Activated CD4-positive, alpha-beta memory T cell treated with anti-CD3 and anti-CD28 coated beads for 36 hours (primary cell): ENCODE measurements around the gene NOD2. TPM values are rescaled to one million over a fixed set of nuclear protein-coding genes. Genes with fewer than 3 reads are reported as not detected.

Experiments
- CTCF ChIA-PET: fragments of 350-600 bp; sonication (Branson Sonifier 250); formaldehyde crosslinking; loops from one replicate; lab custom pipeline; 2021; ENCODE audit warnings: antibody characterized with exemption, inconsistent platforms; lab: Charles Lee
- POLR2A ChIA-PET: fragments of 350-600 bp; sonication (Branson Sonifier 250); formaldehyde crosslinking; loops from one replicate; lab custom pipeline; 2021; ENCODE audit warnings: antibody characterized with exemption; lab: Charles Lee
- DNase-seq: peaks from one replicate; pipeline ENCODE4 v3.0.0-alpha.2; 2020
- H3K27ac Mint-ChIP-seq: one replicate; pipeline ENCODE4 v1.8.0; 2021; ENCODE audit warnings: mixed read lengths
- H3K27me3 Mint-ChIP-seq: one replicate; pipeline ENCODE4 v1.8.0; 2021; ENCODE audit warnings: mixed read lengths
- H3K36me3 Mint-ChIP-seq: one replicate; pipeline ENCODE4 v1.8.0; 2021; ENCODE audit warnings: mixed read lengths
- H3K4me1 Mint-ChIP-seq: one replicate; pipeline ENCODE4 v1.8.0; 2021; ENCODE audit warnings: low read depth, mixed read lengths
- H3K4me3 Mint-ChIP-seq: one replicate; pipeline ENCODE4 v1.8.0; 2021; ENCODE audit warnings: mild to moderate bottlenecking, mixed read lengths
- H3K9me3 Mint-ChIP-seq: one replicate; pipeline ENCODE4 v1.8.0; 2021; ENCODE audit warnings: mixed read lengths
- intact Hi-C: fragments of 100-400 bp; cut with micrococcal nuclease; formaldehyde crosslinking; loops from one replicate; pipeline ENCODE4 v1.15.1; 2023
- total RNA-seq, 2 experiments: library from RNA; stranded (reverse); gene quantifications; one replicate each; pipeline ENCODE4 v1.2.3, GENCODE V29; 2021

Gene NOD2
- total RNA-seq, 2 experiments from 2014 or later, result 17.9 to 18.7 TPM

- POLR2A ChIA-PET, result interaction anchor here (0.8 to 1.3 kb wide), 3 partner anchors 9 to 54 kb away, joined by 3 to 4 read pairs (median 4); partner anchors contain the start of gene SNX20
- DNase-seq, result peak; percentile 61
- no peaks in the 10 kb centered on the region for H3K9me3 Mint-ChIP-seq
- H3K4me1 Mint-ChIP-seq, result peaks cover 54% of the 10 kb centered on the region
- no peak overlapping the region for H3K4me3 Mint-ChIP-seq
- H3K27ac Mint-ChIP-seq, result peak overlapping the region; percentile 10
- CTCF ChIA-PET, result interaction anchor here (1.0 to 4.7 kb wide), 10 partner anchors 9 to 70 kb away, joined by 3 to 16 read pairs (median 4); partner anchors contain the start of gene SNX20
- H3K27me3 Mint-ChIP-seq, result no peaks in the 10 kb centered on the region
- H3K36me3 Mint-ChIP-seq, result peaks cover 17% of the 10 kb centered on the region
- intact Hi-C loops, result no loop called here
Observed at GRCh38 chr16:50735629-50736122, 42.3 kb downstream of the NOD2 start.

- Mint-ChIP-seq H3K36me3 (peaks cover 13% of the 10 kb centered on the region), H3K9me3 (no peaks in the 10 kb centered on the region), H3K4me3 (no peak overlapping the region), H3K27ac (no peak overlapping the region), H3K27me3 (no peaks in the 10 kb centered on the region), H3K4me1 (peaks cover 52% of the 10 kb centered on the region)
- ChIA-PET POLR2A (interaction anchor here (0.8 to 1.4 kb wide), 4 partner anchors 9 to 55 kb away, joined by 3 to 4 read pairs (median 4); partner anchors contain the start of gene SNX20), CTCF (interaction anchor here (1.0 to 4.7 kb wide), 10 partner anchors 8 to 71 kb away, joined by 3 to 16 read pairs (median 4); partner anchors contain the start of gene SNX20)
- DNase-seq, result no peak
- intact Hi-C loops, result no loop called here
Observed at GRCh38 chr16:50736448-50736847, 43.0 kb downstream of the NOD2 start.

- Mint-ChIP-seq H3K4me1 (peaks cover 42% of the 10 kb centered on the region), H3K27me3 (no peaks in the 10 kb centered on the region), H3K4me3 (no peak overlapping the region), H3K27ac (no peak overlapping the region), H3K36me3 (peaks cover 7% of the 10 kb centered on the region), H3K9me3 (no peaks in the 10 kb centered on the region)
- DNase-seq, result no peak
- POLR2A ChIA-PET, result interaction anchor here (1.4 kb wide), 1 partner anchor 19 kb away, joined by 3 read pairs; no protein-coding TSS in a partner anchor
- CTCF ChIA-PET, result interaction anchor here (1.0 to 4.7 kb wide), 2 partner anchors 59 to 66 kb away, joined by 3 to 16 read pairs; no protein-coding TSS in a partner anchor
- intact Hi-C loops, result no loop called here
Observed at GRCh38 chr16:50737420-50737959, 44.1 kb downstream of the NOD2 start.

- ChIA-PET CTCF (no interaction called here), POLR2A (no interaction called here)
- Mint-ChIP-seq H3K4me1 (peaks cover 45% of the 10 kb centered on the region), H3K27ac (no peak overlapping the region), H3K4me3 (no peak overlapping the region), H3K36me3 (peaks cover 11% of the 10 kb centered on the region), H3K27me3 (no peaks in the 10 kb centered on the region), H3K9me3 (no peaks in the 10 kb centered on the region)
- intact Hi-C loops, result no loop called here
- no peak for DNase-seq
Observed at GRCh38 chr16:50739031-50739430, 45.6 kb downstream of the NOD2 start.

- intact Hi-C loops, result loop anchor here (1.0 to 10.0 kb wide), 6 partner anchors 42 to 716 kb away; partner anchors contain the start of genes ADCY7, CNEP1R1 and NKD1
- CTCF ChIA-PET, result interaction anchor here (1.2 to 2.2 kb wide), 5 partner anchors 43 to 75 kb away, joined by 5 to 13 read pairs (median 6); no protein-coding TSS in a partner anchor
Observed at GRCh38 chr16:50740736-50741135, 47.3 kb downstream of the NOD2 start.

GRCh38 chr16:50741225-50741780 is 47.9 kb downstream of the NOD2 start:
- peak overlapping the region; percentile 82 for H3K4me3 Mint-ChIP-seq
- peak overlapping the region; percentile 94 for H3K27ac Mint-ChIP-seq
- ChIA-PET CTCF (interaction anchor here (0.6 to 2.2 kb wide), 13 partner anchors 15 to 716 kb away, joined by 3 to 13 read pairs (median 5); partner anchors contain the start of gene CNEP1R1), POLR2A (interaction anchor here (0.8 to 7.2 kb wide), 10 partner anchors 10 to 74 kb away, joined by 3 to 81 read pairs (median 6); partner anchors contain the start of gene SNX20)
- no peak for DNase-seq
- H3K9me3 Mint-ChIP-seq, result no peaks in the 10 kb centered on the region
- intact Hi-C loops, result loop anchor here (1.0 to 10.0 kb wide), 6 partner anchors 43 to 717 kb away; partner anchors contain the start of genes ADCY7, CNEP1R1 and NKD1
- no peaks in the 10 kb centered on the region for H3K27me3 Mint-ChIP-seq
- peaks cover 29% of the 10 kb centered on the region for H3K36me3 Mint-ChIP-seq
- H3K4me1 Mint-ChIP-seq, result peaks cover 49% of the 10 kb centered on the region

More at GRCh38 chr16:50740736-50741135, 47.3 kb downstream of the NOD2 start:
- Mint-ChIP-seq H3K4me3 (peak overlapping the region; percentile 82), H3K27ac (peak overlapping the region; percentile 94), H3K4me1 (peaks cover 51% of the 10 kb centered on the region), H3K27me3 (no peaks in the 10 kb centered on the region), H3K36me3 (peaks cover 25% of the 10 kb centered on the region), H3K9me3 (no peaks in the 10 kb centered on the region)
- POLR2A ChIA-PET, result interaction anchor here (0.6 to 7.2 kb wide), 7 partner anchors 24 to 1261 kb away, joined by 3 to 81 read pairs (median 6); partner anchors contain the start of gene SNX20
- no peak for DNase-seq

GRCh38 chr16:50741781-50742575 is 48.6 kb downstream of the NOD2 start, which contains the start of gene CYLD:
Gene CYLD, plus strand, starts transcription at chr16:50742086. Its CDS starts 7,613 bp downstream, at chr16:50749699.
- H3K9me3 Mint-ChIP-seq, result no peaks in the 10 kb centered on the region
- H3K27ac Mint-ChIP-seq, result peak within 1 kb of the TSS; percentile 97
- H3K27me3 Mint-ChIP-seq, result no peaks in the 10 kb centered on the region
- ChIA-PET POLR2A (interaction anchor here (0.8 to 7.2 kb wide), 10 partner anchors 11 to 75 kb away, joined by 3 to 81 read pairs (median 6); partner anchors contain the start of gene SNX20), CTCF (interaction anchor here (0.6 to 9.9 kb wide), 14 partner anchors 16 to 717 kb away, joined by 3 to 153 read pairs (median 5); partner anchors contain the start of gene CNEP1R1)
- peaks cover 30% of the 10 kb centered on the region for H3K36me3 Mint-ChIP-seq
- intact Hi-C loops, result loop anchor here (1.0 to 10.0 kb wide), 6 partner anchors 44 to 717 kb away; partner anchors contain the start of genes ADCY7, CNEP1R1 and NKD1
- peak within 1 kb of the TSS; percentile 94 for H3K4me3 Mint-ChIP-seq
- peaks cover 44% of the 10 kb centered on the region for H3K4me1 Mint-ChIP-seq
- peak; percentile 100 for DNase-seq

- Mint-ChIP-seq H3K4me3 (peak overlapping the region; percentile 94), H3K27me3 (no peaks in the 10 kb centered on the region), H3K27ac (peak overlapping the region; percentile 97), H3K4me1 (peaks cover 46% of the 10 kb centered on the region), H3K36me3 (peaks cover 34% of the 10 kb centered on the region), H3K9me3 (no peaks in the 10 kb centered on the region)
- ChIA-PET CTCF (interaction anchor here (6.4 to 9.9 kb wide), 2 partner anchors 64 to 76 kb away, joined by 71 to 153 read pairs; partner anchors contain the start of gene SNX20), POLR2A (interaction anchor here (5.2 to 7.2 kb wide), 2 partner anchors 44 to 63 kb away, joined by 37 to 81 read pairs; partner anchors contain the start of gene SNX20)
- intact Hi-C loops, result loop anchor here (5.0 to 10.0 kb wide), 2 partner anchors 475 to 718 kb away; partner anchors contain the start of genes ADCY7 and CNEP1R1
- DNase-seq, result peak; percentile 67
Observed at GRCh38 chr16:50742576-50743200, 49.3 kb downstream of the NOD2 start.

GRCh38 chr16:50743581-50744225 is 50.3 kb downstream of the NOD2 start:
- H3K4me1 Mint-ChIP-seq, result peaks cover 52% of the 10 kb centered on the region
- H3K4me3 Mint-ChIP-seq, result peak overlapping the region; percentile 94
- intact Hi-C loops, result loop anchor here (5.0 to 10.0 kb wide), 2 partner anchors 476 to 719 kb away; partner anchors contain the start of genes ADCY7 and CNEP1R1
- POLR2A ChIA-PET, result interaction anchor here (0.8 to 7.2 kb wide), 4 partner anchors 45 to 64 kb away, joined by 3 to 81 read pairs (median 22); partner anchors contain the start of gene SNX20
- CTCF ChIA-PET, result interaction anchor here (0.6 to 9.9 kb wide), 14 partner anchors 7 to 417 kb away, joined by 3 to 153 read pairs (median 6); partner anchors contain the start of gene SNX20
- no peaks in the 10 kb centered on the region for H3K27me3 Mint-ChIP-seq
- peak overlapping the region; percentile 97 for H3K27ac Mint-ChIP-seq
- no peaks in the 10 kb centered on the region for H3K9me3 Mint-ChIP-seq
- H3K36me3 Mint-ChIP-seq, result peaks cover 33% of the 10 kb centered on the region
- DNase-seq, result no peak
